ENCODE measurements around the gene KRT71.

KRT71 gene

DNA sequence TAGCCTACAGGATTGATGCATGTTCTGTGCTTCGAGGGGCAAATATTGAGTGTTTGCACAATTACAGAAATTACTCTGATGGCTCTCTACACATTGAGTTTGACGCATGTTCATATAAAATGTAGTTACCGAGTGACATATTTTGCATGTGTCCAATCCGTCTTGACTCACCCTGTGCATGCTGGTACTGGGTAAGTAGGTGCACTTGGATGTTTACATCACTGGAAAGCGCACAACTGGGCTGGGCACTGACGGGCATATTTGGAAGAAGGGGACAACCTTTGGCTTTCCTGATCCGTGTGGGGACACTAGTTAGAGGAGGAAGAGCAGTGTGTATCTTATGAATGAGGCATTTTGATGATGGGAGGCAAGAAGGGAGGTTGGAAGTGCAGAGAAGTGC lies 55.0 kb downstream of the KRT71 start:
- no peak for DNase-seq (ENCODE audit: low read depth in 3 of 3)

DNA sequence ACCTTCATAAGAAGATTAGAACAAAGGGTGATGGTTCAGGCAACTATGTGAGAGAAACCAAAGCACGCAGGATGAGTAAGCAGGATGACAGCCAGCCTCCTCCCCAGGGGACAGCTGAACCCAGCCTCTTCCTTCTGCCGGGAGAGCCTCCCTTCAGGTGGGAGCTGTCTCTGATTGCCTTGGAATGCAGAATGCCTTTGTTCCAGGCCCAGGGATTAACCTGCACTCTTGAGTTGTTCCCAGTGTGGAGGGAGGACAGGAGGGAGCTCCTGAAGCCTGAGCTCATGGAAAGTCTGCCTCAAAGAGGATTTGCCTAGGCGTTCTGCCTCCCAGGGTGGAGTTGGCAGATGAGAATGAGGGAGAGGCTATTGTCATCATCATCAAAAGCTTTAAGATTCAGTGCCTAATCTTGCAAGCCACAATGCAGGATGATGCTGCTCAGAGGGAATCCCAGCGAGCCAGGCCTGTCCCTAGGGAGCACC lies 56.3 kb downstream of the KRT71 start:
- DNase-seq (ENCODE audit: low read depth in 3 of 3) = no peak

DNA sequence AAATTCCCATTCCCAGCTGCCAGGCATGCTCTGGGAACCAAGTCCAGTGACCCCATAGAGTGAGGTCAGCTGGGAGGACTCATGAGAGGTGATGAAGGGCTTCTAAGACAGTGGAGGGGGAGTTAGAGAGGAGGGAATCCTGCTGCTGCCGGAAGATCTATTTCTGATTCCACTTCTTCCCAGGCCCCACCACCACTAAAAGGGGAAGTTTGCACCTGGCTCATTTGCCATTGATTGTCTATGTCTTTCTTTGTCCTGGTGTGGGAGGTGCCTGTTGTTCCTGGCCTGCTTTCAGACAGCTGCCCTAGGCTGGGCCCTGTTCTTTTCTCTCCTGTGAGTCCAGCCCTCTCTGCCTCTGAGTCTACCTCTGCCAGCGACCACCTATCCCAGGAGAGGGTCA lies 56.9 kb downstream of the KRT71 start:
- no peak for DNase-seq (ENCODE audit: low read depth in 3 of 3)

DNA sequence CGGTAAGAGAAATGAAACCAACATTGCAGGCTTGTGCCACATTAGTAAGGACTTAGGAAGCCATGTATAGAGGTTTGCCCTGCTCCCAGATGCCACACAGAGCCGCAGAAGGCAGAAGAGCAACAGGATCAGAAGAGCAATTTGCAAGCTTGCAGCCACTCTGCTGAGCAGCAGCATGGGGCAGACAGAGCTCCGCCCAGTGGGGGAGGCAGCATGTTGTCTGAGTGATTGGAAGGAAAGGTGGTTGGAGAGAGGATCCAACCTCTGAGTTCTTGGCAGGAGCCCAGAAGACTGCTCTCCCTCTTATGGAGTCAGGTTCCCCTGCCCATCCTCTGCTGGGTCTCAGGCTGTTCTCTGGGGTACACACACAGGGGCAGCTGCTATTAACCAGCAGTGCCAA lies 57.6 kb downstream of the KRT71 start:
- no peak for DNase-seq (ENCODE audit: low read depth in 3 of 3)

DNA sequence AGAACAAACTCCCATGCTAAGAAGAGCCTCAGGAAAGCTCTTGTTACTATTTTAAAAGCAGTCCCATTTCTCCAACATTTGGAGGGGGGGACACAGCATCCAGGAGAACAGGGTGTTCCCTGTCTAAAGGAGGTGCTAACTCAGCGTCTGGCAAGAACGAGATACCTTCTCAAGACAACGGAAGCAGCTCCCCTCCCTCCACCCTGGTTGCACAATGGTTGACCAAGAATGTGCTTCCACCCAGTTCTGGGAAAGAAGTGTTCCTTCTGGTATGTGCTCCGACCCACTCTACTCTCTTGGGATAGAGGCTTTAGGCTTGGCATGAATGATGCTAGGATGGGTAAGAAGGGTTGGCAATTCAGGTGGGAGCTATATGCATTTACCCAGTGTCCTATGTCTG lies 58.4 kb downstream of the KRT71 start:
- DNase-seq (ENCODE audit: low read depth in 3 of 3) = no peak

DNA sequence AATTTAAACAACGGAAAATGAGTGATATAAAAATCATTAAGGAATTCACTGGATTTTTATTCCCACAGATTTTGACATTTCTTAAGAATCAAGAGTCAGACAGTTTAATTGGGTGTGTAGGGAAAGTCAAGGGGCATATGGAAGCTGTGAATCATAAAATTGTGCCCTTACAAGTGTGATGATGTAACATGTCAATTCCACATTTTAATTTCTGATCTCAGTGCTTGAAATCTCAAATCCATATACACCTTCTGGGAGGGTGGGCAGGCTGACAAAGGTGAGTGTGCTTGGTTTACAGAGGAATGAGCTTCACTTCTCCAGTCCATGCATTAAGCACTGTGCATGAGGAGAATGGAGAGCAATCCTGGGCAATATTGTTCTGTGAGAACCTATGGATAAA lies 58.8 kb downstream of the KRT71 start:
- DNase-seq (ENCODE audit: low read depth in 3 of 3) = no peak
